IMR-90 (cell line): Measurements from ENCODE around the gene ZNF451. TPM values are rescaled to one million over a fixed set of nuclear protein-coding genes. Genes with fewer than 3 reads are reported as not detected.

Experiments
- ATAC-seq: fragments of 200-7000 bp; cut with Tn5 transposase; 2 replicates; pipeline ENCODE4 v1.9.1; 2020; ENCODE audit warnings: low read depth, mild to moderate bottlenecking, moderate library complexity
- BruUV-seq: library from RNA; stranded (reverse); fragments of 400-500 nt; replicated peaks from 2 replicates; lab custom pipeline; 2021; lab: Mats Ljungman, UMichigan
- CTCF ChIA-PET: fragments of 300-600 bp; formaldehyde crosslinking; extraction: SDS; loops from one replicate; lab custom pipeline; 2021; ENCODE audit warnings: antibody characterized with exemption; lab: Yijun Ruan, JAX
- POLR2A ChIA-PET: fragments of 300-600 bp; sonication (Branson Sonifier 250); formaldehyde crosslinking; loops from one replicate; lab custom pipeline; 2022; ENCODE audit warnings: antibody characterized with exemption; ENCODE audit not compliant: unreplicated experiment; lab: Charles Lee
- DNase-seq: peaks from one replicate; pipeline ENCODE4 v3.0.0; 2013
- H2AFZ ChIP-seq: replicated peaks from 2 replicates; pipeline ENCODE3; 2013; ENCODE audit warnings: low read length, mild to moderate bottlenecking; ENCODE audit not compliant: poor library complexity
- H2AK5ac ChIP-seq: 2 replicates; pipeline ENCODE4 v1.6.1; 2013; ENCODE audit warnings: low read depth, low read length, inconsistent platforms
- H2AK9ac ChIP-seq: replicated peaks from 2 replicates; pipeline ENCODE3; 2013; ENCODE audit warnings: mild to moderate bottlenecking, low read depth, low read length, moderate library complexity; ENCODE audit not compliant: poor library complexity
- H2BK120ac ChIP-seq: 2 replicates; pipeline ENCODE4 v1.6.1; 2013; ENCODE audit warnings: low read depth, low read length, inconsistent platforms
- H2BK15ac ChIP-seq: 3 replicates; pipeline ENCODE4 v1.6.1; 2013; ENCODE audit warnings: low read depth, low read length, inconsistent platforms
- H2BK20ac ChIP-seq: 2 replicates; pipeline ENCODE4 v1.6.1; 2013; ENCODE audit warnings: low read depth, mild to moderate bottlenecking, inconsistent platforms, low read length, moderate library complexity
- H2BK5ac ChIP-seq: 2 replicates; pipeline ENCODE4 v1.6.1; 2013; ENCODE audit warnings: mild to moderate bottlenecking, low read depth, low read length, inconsistent platforms; ENCODE audit not compliant: poor library complexity, severe bottlenecking
- H3K14ac ChIP-seq: replicated peaks from 2 replicates; pipeline ENCODE4 v1.6.1; 2013; ENCODE audit warnings: low read depth, low read length, inconsistent platforms
- H3K18ac ChIP-seq: 2 replicates; pipeline ENCODE4 v1.6.1; 2013; ENCODE audit warnings: low read depth, low read length, control low read depth
- H3K23ac ChIP-seq: 2 replicates; pipeline ENCODE4 v1.6.1; 2013; ENCODE audit warnings: low read depth, low read length, inconsistent platforms
- H3K27ac ChIP-seq: 2 replicates; pipeline ENCODE4 v1.5.1; 2013; ENCODE audit warnings: mild to moderate bottlenecking, control low read depth, low read length; ENCODE audit not compliant: insufficient read depth
- H3K27me3 ChIP-seq: 2 replicates; pipeline ENCODE4 v1.6.1; 2013; ENCODE audit warnings: low read length; ENCODE audit not compliant: control insufficient read depth, insufficient read depth
- H3K36me3 ChIP-seq: 2 replicates; pipeline ENCODE4 v1.6.1; 2013; ENCODE audit warnings: low read length, mixed read lengths; ENCODE audit not compliant: control insufficient read depth, insufficient read depth
- H3K4ac ChIP-seq: 2 replicates; pipeline ENCODE4 v1.6.1; 2013; ENCODE audit warnings: low read depth, low read length, inconsistent platforms
- H3K4me1 ChIP-seq: 2 replicates; pipeline ENCODE4 v1.6.1; 2013; ENCODE audit warnings: low read length, mixed read lengths; ENCODE audit not compliant: control insufficient read depth, insufficient read depth
- H3K4me2 ChIP-seq: 2 replicates; pipeline ENCODE4 v1.6.1; 2013; ENCODE audit warnings: low read depth, mild to moderate bottlenecking, control low read depth, low read length, moderate library complexity
- H3K4me3 ChIP-seq: 2 replicates; pipeline ENCODE4 v1.5.1; 2013; ENCODE audit warnings: low read depth, mild to moderate bottlenecking, control low read depth, low read length, moderate library complexity; ENCODE audit not compliant: insufficient read depth
- H3K56ac ChIP-seq: 2 replicates; pipeline ENCODE4 v1.6.1; 2013; ENCODE audit warnings: low read length, inconsistent platforms; ENCODE audit not compliant: insufficient read depth; ENCODE audit errors: extremely low read depth
- H3K79me1 ChIP-seq, 2 experiments: 2 replicates each; pipeline ENCODE4 v1.6.1; 2013; ENCODE audit warnings: low read length in 2 of 2, inconsistent platforms in 1 of 2, low read depth in 1 of 2
- H3K9ac ChIP-seq: 2 replicates; pipeline ENCODE4 v1.6.1; 2013; ENCODE audit warnings: low read depth, low read length, control low read depth
- H3K9me1 ChIP-seq: 2 replicates; pipeline ENCODE4 v1.6.1; 2013; ENCODE audit warnings: low read length, inconsistent platforms; ENCODE audit not compliant: insufficient read depth
- H3K9me3 ChIP-seq: 2 replicates; pipeline ENCODE4 v1.6.1; 2013; ENCODE audit warnings: low read length; ENCODE audit not compliant: control insufficient read depth, insufficient read depth
- H4K20me1 ChIP-seq: 2 replicates; pipeline ENCODE4 v1.6.1; 2013; ENCODE audit warnings: low read length, inconsistent platforms; ENCODE audit not compliant: insufficient read depth
- H4K5ac ChIP-seq: 2 replicates; pipeline ENCODE4 v1.6.1; 2013; ENCODE audit warnings: mild to moderate bottlenecking, low read depth, low read length, control low read depth
- H4K8ac ChIP-seq, 2 experiments: 2 replicates each; pipeline ENCODE4 v1.6.1; 2013; ENCODE audit warnings: low read depth in 2 of 2, low read length in 2 of 2, control low read depth in 1 of 2, inconsistent platforms in 1 of 2
- H4K91ac ChIP-seq: 2 replicates; pipeline ENCODE4 v1.6.1; 2013; ENCODE audit warnings: low read depth, low read length, inconsistent platforms; ENCODE audit not compliant: insufficient read depth
- BHLHE40 ChIP-seq: fragments of 150-350 bp; IDR thresholded peaks from 2 replicates; pipeline ENCODE4 v1.6.1; 2016; ENCODE audit warnings: mild to moderate bottlenecking, low read depth, low read length
- CEBPB ChIP-seq: IDR thresholded peaks from 2 replicates; pipeline ENCODE4 v1.6.1; 2012; ENCODE audit warnings: low read depth, low read length, improper control_type of control experiment
- CHD1 ChIP-seq: IDR thresholded peaks from 2 replicates; pipeline ENCODE4 v1.6.1; 2012; ENCODE audit warnings: low read depth, low read length, improper control_type of control experiment
- CTCF ChIP-seq: conservative IDR thresholded peaks from 2 replicates; pipeline ENCODE4 v1.5.1; 2012; ENCODE audit warnings: mild to moderate bottlenecking, low read depth, low read length, improper control_type of control experiment
- ELK1 ChIP-seq: fragments of 150-350 bp; IDR thresholded peaks from 2 replicates; pipeline ENCODE4 v1.6.1; 2016; ENCODE audit warnings: low read depth, mild to moderate bottlenecking, low read length, moderate library complexity, borderline replicate concordance
- FOS ChIP-seq: fragments of 150-350 bp; IDR thresholded peaks from 2 replicates; pipeline ENCODE4 v1.6.1; 2016; ENCODE audit warnings: low read depth, low read length
- MAFK ChIP-seq: IDR thresholded peaks from 2 replicates; pipeline ENCODE4 v1.6.1; 2012; ENCODE audit warnings: low read depth, low read length, improper control_type of control experiment
- MAZ ChIP-seq: IDR thresholded peaks from 2 replicates; pipeline ENCODE4 v1.6.1; 2012; ENCODE audit warnings: low read depth, mild to moderate bottlenecking, low read length, improper control_type of control experiment, moderate library complexity, borderline replicate concordance
- MXI1 ChIP-seq: IDR thresholded peaks from 2 replicates; pipeline ENCODE4 v1.6.1; 2012; ENCODE audit warnings: low read depth, mild to moderate bottlenecking, low read length, moderate library complexity, borderline replicate concordance
- NFE2L2 ChIP-seq: fragments of 150-350 bp; IDR thresholded peaks from 2 replicates; pipeline ENCODE4 v1.6.1; 2016; ENCODE audit warnings: low read depth, mild to moderate bottlenecking, low read length
- POLR2A ChIP-seq: IDR thresholded peaks from 2 replicates; pipeline ENCODE4 v1.6.1; 2012; ENCODE audit warnings: mild to moderate bottlenecking, low read depth, low read length
- RAD21 ChIP-seq: IDR thresholded peaks from 2 replicates; pipeline ENCODE4 v1.6.1; 2012; ENCODE audit warnings: low read length, improper control_type of control experiment
- RCOR1 ChIP-seq: IDR thresholded peaks from 2 replicates; pipeline ENCODE4 v1.6.1; 2012; ENCODE audit warnings: mild to moderate bottlenecking, low read length, improper control_type of control experiment; ENCODE audit not compliant: insufficient replicate concordance
- RFX5 ChIP-seq: IDR thresholded peaks from 2 replicates; pipeline ENCODE4 v1.8.0; 2012; ENCODE audit warnings: low read depth, mild to moderate bottlenecking, low read length, moderate library complexity
- SMC3 ChIP-seq: fragments of 150-350 bp; IDR thresholded peaks from 2 replicates; pipeline ENCODE4 v1.6.1; 2016; ENCODE audit warnings: low read depth, mild to moderate bottlenecking, antibody characterized with exemption, low read length, moderate library complexity
- USF2 ChIP-seq: fragments of 150-350 bp; IDR thresholded peaks from 2 replicates; pipeline ENCODE4 v1.6.1; 2017; ENCODE audit warnings: mild to moderate bottlenecking, antibody characterized with exemption, low read length, low read depth
- WGBS, 2 experiments: methylation state at CpG; one replicate each; pipeline versions ENCODE4 v1.1.5 to v1.1.7; 2013; ENCODE audit warnings: missing lambda C conversion rate in 2 of 2; ENCODE audit not compliant: insufficient read length in 1 of 2; ENCODE audit errors: extremely low coverage in 2 of 2; 5-methylcytosine and 5-hydroxymethylcytosine counted together
- dilution Hi-C: fragments of 300-500 bp; cut with HindIII; formaldehyde crosslinking; loops from one replicate; pipeline ENCODE4 v1.14.3; 2018; ENCODE audit warnings: low sequenced_read_pairs; ENCODE audit not compliant: unreplicated experiment
- in situ Hi-C: fragments of 300-500 bp; cut with MboI; formaldehyde crosslinking; loops from 3 replicates; pipeline ENCODE4 v1.14.3; 2019; ENCODE audit warnings: low sequenced_read_pairs, inconsistent platforms, mixed read lengths
- intact Hi-C: fragments of 100-400 bp; cut with micrococcal nuclease; formaldehyde crosslinking; loops from 2 replicates; pipeline ENCODE4 v1.10.0; 2022
- polyA plus RNA-seq, 3 experiments: library from polyadenylated mRNA; depleted of rRNA; stranded (reverse); fragments of >200 nt; gene quantifications; 2 replicates each; pipeline ENCODE4 v1.2.3, GENCODE V29; 2012; ENCODE audit warnings: low replicate concordance in 1 of 3
- total RNA-seq: library from RNA; depleted of rRNA; stranded (reverse); fragments of >200 nt; gene quantifications from 2 replicates; pipeline ENCODE4 v1.2.3, GENCODE V29; 2012

The ZNF451 gene
- total and polyA plus RNA-seq, 2 of the 4 experiments (the other 2 are of a cell fraction), result 10.0 to 48.6 TPM

- Histone ChIP-seq H2AK5ac (no peak overlapping the region), H3K9ac (no peak overlapping the region), H2AK9ac (no peak overlapping the region), H3K9me3 (no peaks in the 10 kb centered on the region), H3K27me3 (no peaks in the 10 kb centered on the region), H4K8ac (no peak overlapping the region), H3K4ac (no peak overlapping the region), H2BK120ac (no peak overlapping the region), H3K9me1 (no peaks in the 10 kb centered on the region; the same call in 1 of the 2 replicates), H2BK15ac (no peak overlapping the region), H3K14ac (no peak overlapping the region), H2AFZ (no peak overlapping the region), H3K4me1 (0 out of 2 replicates have a peak, but pooled peaks cover 3% of the 10 kb centered on the region), H2BK20ac (no peak overlapping the region), H4K20me1 (peaks cover 15% of the 10 kb centered on the region; the same call in 1 of the 2 replicates), H3K36me3 (peaks cover 3% of the 10 kb centered on the region), H2BK5ac (no peak overlapping the region), H3K18ac (no peak overlapping the region), H3K4me2 (no peak overlapping the region), H3K4me3 (no peak overlapping the region), H4K91ac (no peak overlapping the region), H3K23ac (no peak overlapping the region), H3K56ac (no peak overlapping the region), H4K5ac (no peak overlapping the region), H3K79me1 (peaks cover 31 to 57% of the 10 kb centered on the region in 2 experiments), H3K27ac (no peak overlapping the region)
- CTCF ChIA-PET, result interaction anchor here (0.5 kb wide), 1 partner anchor 46 kb away, joined by 4 read pairs; no protein-coding TSS in a partner anchor
- dilution Hi-C loops (no loop called here), in situ Hi-C loops (no loop called here), intact Hi-C loops (no loop called here)
- no peak for ATAC-seq
- TF ChIP-seq CHD1 (no peak), RFX5 (no peak), MAZ (no peak), USF2 (no peak), CTCF (no peak), BHLHE40 (no peak), POLR2A (no peak), FOS (no peak), MAFK (no peak), RAD21 (no peak), NFE2L2 (no peak), CEBPB (no peak), SMC3 (no peak), RCOR1 (no peak), ELK1 (no peak), MXI1 (no peak)
- no peak for DNase-seq
- POLR2A ChIA-PET, result interaction anchor here (0.6 kb wide), 1 partner anchor 12 kb away, joined by 4 read pairs; no protein-coding TSS in a partner anchor
- WGBS, 2 experiments, result no CpG with 5 or more reads among the region's 1 CpG
- BruUV-seq, result no TSS peak
These were observed 18.7 kb downstream of the ZNF451 start for GRCh38 chr6:57108691-57109090.
